Osteoblast (primary cell): ENCODE measurements around the gene TRIP6. TPM values are rescaled to one million over a fixed set of nuclear protein-coding genes. Genes with fewer than 3 reads are reported as not detected.

ENCODE experiments used
- DNase-seq: peaks from one replicate; pipeline ENCODE4 v3.0.0; 2011; ENCODE audit warnings: low spot score, mixed read lengths; ENCODE audit not compliant: insufficient read length; ENCODE audit errors: missing footprints
- H2AFZ ChIP-seq: 2 replicates; pipeline ENCODE4 v1.6.0; 2011; ENCODE audit warnings: mild to moderate bottlenecking, low read length
- H3K27ac ChIP-seq: 2 replicates; pipeline ENCODE4 v1.5.1; 2011; ENCODE audit warnings: mild to moderate bottlenecking, low read depth, low read length, moderate library complexity
- H3K27me3 ChIP-seq: 2 replicates; pipeline ENCODE4 v1.6.0; 2012; ENCODE audit warnings: mild to moderate bottlenecking, control low read depth, inconsistent platforms, low read length, moderate library complexity; ENCODE audit not compliant: insufficient read depth
- H3K36me3 ChIP-seq: 2 replicates; pipeline ENCODE4 v1.5.1; 2011; ENCODE audit warnings: mild to moderate bottlenecking, low read length, control low read depth, moderate library complexity; ENCODE audit not compliant: insufficient read depth
- H3K4me1 ChIP-seq: 2 replicates; pipeline ENCODE4 v1.5.1; 2011; ENCODE audit warnings: mild to moderate bottlenecking, low read length, control low read depth, moderate library complexity; ENCODE audit not compliant: insufficient read depth
- H3K4me2 ChIP-seq: 2 replicates; pipeline ENCODE4 v1.6.0; 2011; ENCODE audit warnings: mild to moderate bottlenecking, low read length; ENCODE audit not compliant: insufficient read depth
- H3K4me3 ChIP-seq: fragments of 200-600 bp; sonication (generic); 3 replicates; pipeline ENCODE4 v1.5.1; 2012; ENCODE audit warnings: mild to moderate bottlenecking, low read length, inconsistent platforms; ENCODE audit not compliant: insufficient read depth
- H3K79me2 ChIP-seq: 2 replicates; pipeline ENCODE4 v1.6.0; 2012; ENCODE audit warnings: mild to moderate bottlenecking, low read length, control low read depth, inconsistent platforms; ENCODE audit not compliant: insufficient read depth
- H3K9me3 ChIP-seq: 2 replicates; pipeline ENCODE4 v1.5.1; 2011; ENCODE audit warnings: low read depth, low read length, control low read depth
- H4K20me1 ChIP-seq: 2 replicates; pipeline ENCODE4 v1.6.0; 2012; ENCODE audit warnings: mild to moderate bottlenecking, low read length, control low read depth; ENCODE audit not compliant: insufficient read depth
- total RNA-seq: library from RNA; depleted of rRNA; stranded (reverse); fragments of >200 nt; gene quantifications from 2 replicates; pipeline ENCODE4 v1.2.3, GENCODE V29; 2012
- TF ChIP-seq, protein P1 (sequence below): IDR thresholded peaks from 2 replicates; pipeline ENCODE4 v1.5.1; 2011; ENCODE audit warnings: mild to moderate bottlenecking, low read depth, low read length, moderate library complexity; ENCODE audit errors: extremely low read depth

Gene TRIP6
- total RNA-seq, 1 donor, result 115 TPM

DNA sequence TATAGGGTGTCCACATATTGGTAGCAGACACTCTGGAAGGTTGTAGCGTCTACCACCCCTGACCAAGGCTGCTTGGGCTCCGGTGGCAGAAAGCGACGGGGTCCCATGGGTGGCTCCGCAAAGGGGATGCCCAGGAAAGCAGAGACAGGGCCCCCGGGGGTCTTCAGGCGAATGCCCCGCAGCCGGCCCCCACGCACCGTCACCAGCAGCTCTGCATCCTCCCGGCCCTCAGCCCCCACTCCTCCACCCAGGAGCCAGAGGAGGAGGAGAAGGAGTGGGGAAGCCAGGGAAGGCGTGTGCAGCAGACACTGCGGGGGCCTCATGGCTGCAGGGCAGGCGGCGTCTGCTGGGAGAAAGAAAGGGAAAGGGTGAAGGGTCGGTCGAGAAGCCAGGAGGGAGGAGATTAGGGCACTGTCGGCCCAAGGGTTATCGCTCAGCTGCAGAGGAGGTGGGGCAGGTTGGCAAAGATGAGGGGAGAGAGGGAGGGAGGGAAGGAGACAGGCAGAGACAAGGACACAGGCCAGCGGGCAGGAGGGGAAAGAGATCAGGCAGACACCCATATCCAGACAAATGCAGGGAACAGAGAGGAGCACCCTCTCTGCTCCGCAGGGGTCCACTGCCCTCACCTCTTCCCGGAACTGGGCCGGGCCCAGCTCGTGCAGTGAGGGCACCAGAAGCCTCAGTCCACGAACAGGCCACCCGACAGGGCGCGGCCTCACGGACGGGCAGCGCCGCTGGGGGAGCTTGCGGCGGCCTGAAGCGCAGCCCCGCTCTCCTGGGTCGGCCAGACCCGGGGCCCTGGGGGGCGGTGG, 26.9 kb downstream of the TRIP6 start:
- no peak overlapping the region for H3K27ac ChIP-seq
- peaks cover 5% of the 10 kb centered on the region for H4K20me1 ChIP-seq

GRCh38 chr7:100894860-100895700, 27.9 kb downstream of the TRIP6 start:
- H3K36me3 ChIP-seq, result no peaks in the 10 kb centered on the region
- peaks cover 5% of the 10 kb centered on the region for H4K20me1 ChIP-seq
- no peaks in the 10 kb centered on the region for H3K9me3 ChIP-seq
- H3K4me3 ChIP-seq, result no peak overlapping the region
- no peak overlapping the region for H2AFZ ChIP-seq
- H3K4me1 ChIP-seq, result peaks cover 9% of the 10 kb centered on the region
- H3K27ac ChIP-seq, result no peak overlapping the region
- TF ChIP-seq, protein P1, sequence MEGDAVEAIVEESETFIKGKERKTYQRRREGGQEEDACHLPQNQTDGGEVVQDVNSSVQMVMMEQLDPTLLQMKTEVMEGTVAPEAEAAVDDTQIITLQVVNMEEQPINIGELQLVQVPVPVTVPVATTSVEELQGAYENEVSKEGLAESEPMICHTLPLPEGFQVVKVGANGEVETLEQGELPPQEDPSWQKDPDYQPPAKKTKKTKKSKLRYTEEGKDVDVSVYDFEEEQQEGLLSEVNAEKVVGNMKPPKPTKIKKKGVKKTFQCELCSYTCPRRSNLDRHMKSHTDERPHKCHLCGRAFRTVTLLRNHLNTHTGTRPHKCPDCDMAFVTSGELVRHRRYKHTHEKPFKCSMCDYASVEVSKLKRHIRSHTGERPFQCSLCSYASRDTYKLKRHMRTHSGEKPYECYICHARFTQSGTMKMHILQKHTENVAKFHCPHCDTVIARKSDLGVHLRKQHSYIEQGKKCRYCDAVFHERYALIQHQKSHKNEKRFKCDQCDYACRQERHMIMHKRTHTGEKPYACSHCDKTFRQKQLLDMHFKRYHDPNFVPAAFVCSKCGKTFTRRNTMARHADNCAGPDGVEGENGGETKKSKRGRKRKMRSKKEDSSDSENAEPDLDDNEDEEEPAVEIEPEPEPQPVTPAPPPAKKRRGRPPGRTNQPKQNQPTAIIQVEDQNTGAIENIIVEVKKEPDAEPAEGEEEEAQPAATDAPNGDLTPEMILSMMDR, result peak; percentile 54
- no peak overlapping the region for H3K4me2 ChIP-seq
- peak; percentile 95 for DNase-seq
- no peaks in the 10 kb centered on the region for H3K79me2 ChIP-seq
- peaks cover 33% of the 10 kb centered on the region for H3K27me3 ChIP-seq

More for the DNA sequence above, 26.9 kb downstream of the TRIP6 start:
- Histone ChIP-seq H3K4me2 (no peak overlapping the region), H3K79me2 (peaks cover 3% of the 10 kb centered on the region), H3K27me3 (peaks cover 33% of the 10 kb centered on the region), H3K9me3 (no peaks in the 10 kb centered on the region), H3K4me1 (peaks cover 13% of the 10 kb centered on the region), H3K4me3 (no peak overlapping the region), H3K36me3 (no peaks in the 10 kb centered on the region), H2AFZ (no peak overlapping the region)
- TF ChIP-seq, protein P1, result no peak
- peak; percentile 65 for DNase-seq

- peaks cover 33% of the 10 kb centered on the region for H3K27me3 ChIP-seq
- no peaks in the 10 kb centered on the region for H3K79me2 ChIP-seq
- no peaks in the 10 kb centered on the region for H3K9me3 ChIP-seq
- TF ChIP-seq, protein P1, result no peak
- no peak within 1 kb of the TSS for H3K4me3 ChIP-seq
- H3K27ac ChIP-seq, result no peak within 1 kb of the TSS
- no peaks in the 10 kb centered on the region for H3K36me3 ChIP-seq
- peaks cover 5% of the 10 kb centered on the region for H4K20me1 ChIP-seq
- DNase-seq, result peak; percentile 71
- no peak within 1 kb of the TSS for H2AFZ ChIP-seq
- H3K4me1 ChIP-seq, result peaks cover 4% of the 10 kb centered on the region
- H3K4me2 ChIP-seq, result no peak within 1 kb of the TSS
Measured at GRCh38 chr7:100895701-100895955, 28.4 kb downstream of the TRIP6 start, which contains the start of gene ACHE. Gene ACHE, minus strand, starts transcription at chr7:100895888. Its CDS starts 1,656 bp downstream, at chr7:100894232.
